Liver (tissue), 9 donors: Measurements from ENCODE around the gene PLSCR3. TPM values are rescaled to one million over a fixed set of nuclear protein-coding genes. Genes with fewer than 3 reads are reported as not detected.

Experiments
- DNase-seq: peaks from one replicate; pipeline ENCODE4 v3.0.0-alpha.2; 2017; ENCODE audit warnings: low spot score
- H3K27ac ChIP-seq, 2 donors: one replicate each; pipeline ENCODE4 v1.7.0; 2013; ENCODE audit warnings: inconsistent platforms in 2 of 2, low read length in 2 of 2, control low read depth in 1 of 2, low read depth in 1 of 2, mild to moderate bottlenecking in 1 of 2
- H3K27me3 ChIP-seq, 4 donors: one replicate each; pipeline versions ENCODE4 v1.6.1 to v1.7.0; 2013; ENCODE audit warnings: low read length in 3 of 4, inconsistent platforms in 1 of 4, mild to moderate bottlenecking in 1 of 4, moderate library complexity in 1 of 4; ENCODE audit not compliant: control insufficient read depth in 4 of 4, insufficient read depth in 4 of 4
- H3K36me3 ChIP-seq, 4 donors: one replicate each; pipeline versions ENCODE4 v1.6.1 to v1.7.0; 2013; ENCODE audit warnings: low read length in 3 of 4, mild to moderate bottlenecking in 3 of 4, low read depth in 1 of 4, moderate library complexity in 1 of 4; ENCODE audit not compliant: control insufficient read depth in 4 of 4, insufficient read depth in 3 of 4
- H3K4me1 ChIP-seq, 4 donors: one replicate each; pipeline versions ENCODE4 v1.6.1 to v1.7.0; 2013; ENCODE audit warnings: low read length in 3 of 4, mild to moderate bottlenecking in 3 of 4, moderate library complexity in 1 of 4; ENCODE audit not compliant: control insufficient read depth in 4 of 4, insufficient read depth in 4 of 4
- H3K4me3 ChIP-seq, 3 donors: one replicate each; pipeline versions ENCODE4 v1.6.1 to v1.7.0; 2013; ENCODE audit warnings: low read length in 3 of 3, control low read depth in 1 of 3, low read depth in 1 of 3, mild to moderate bottlenecking in 1 of 3
- H3K9ac ChIP-seq, 2 donors: one replicate each; pipeline ENCODE4 v1.7.0; 2013; ENCODE audit warnings: low read length in 2 of 2, mild to moderate bottlenecking in 2 of 2, moderate library complexity in 2 of 2, control low read depth in 1 of 2, low read depth in 1 of 2
- H3K9me3 ChIP-seq, 4 donors: one replicate each; pipeline versions ENCODE4 v1.6.1 to v1.7.0; 2013; ENCODE audit warnings: low read length in 3 of 4; ENCODE audit not compliant: control insufficient read depth in 4 of 4
- ATF3 ChIP-seq: IDR thresholded peaks from 2 replicates; pipeline ENCODE4 v1.6.1; 2016; ENCODE audit warnings: antibody characterized with exemption
- CTCF ChIP-seq: fragments of 150-350 bp; IDR thresholded peaks from 2 replicates; pipeline ENCODE4 v1.5.1; 2017; ENCODE audit warnings: improper control_type of control experiment, low read depth, low read length; ENCODE audit not compliant: missing input control
- EGR1 ChIP-seq, 2 donors: IDR thresholded peaks; 2 replicates each; pipeline ENCODE4 v1.6.1; 2016 to 2018; ENCODE audit warnings: antibody characterized with exemption in 2 of 2, low read depth in 2 of 2
- FOXA1 ChIP-seq: IDR thresholded peaks from 2 replicates; pipeline ENCODE4 v1.6.1; 2016; ENCODE audit warnings: antibody characterized with exemption
- FOXA2 ChIP-seq: IDR thresholded peaks from 2 replicates; pipeline ENCODE4 v1.6.1; 2016; ENCODE audit warnings: antibody characterized with exemption
- HNF4G ChIP-seq: IDR thresholded peaks from 2 replicates; pipeline ENCODE4 v1.6.1; 2016; ENCODE audit warnings: antibody characterized with exemption
- MAX ChIP-seq: IDR thresholded peaks from 2 replicates; pipeline ENCODE4 v1.6.1; 2016; ENCODE audit warnings: antibody characterized with exemption
- NR2F2 ChIP-seq: IDR thresholded peaks from 2 replicates; pipeline ENCODE4 v1.6.1; 2016; ENCODE audit warnings: antibody characterized with exemption
- RAD21 ChIP-seq, 2 donors: IDR thresholded peaks; 2 replicates each; pipeline ENCODE4 v1.6.1; 2016; ENCODE audit warnings: antibody characterized with exemption in 2 of 2, mild to moderate bottlenecking in 2 of 2
- REST ChIP-seq: IDR thresholded peaks from 2 replicates; pipeline ENCODE4 v1.6.1; 2016; ENCODE audit warnings: antibody characterized with exemption, mild to moderate bottlenecking
- RXRA ChIP-seq, 2 donors: IDR thresholded peaks; 2 replicates each; pipeline ENCODE4 v1.6.1; 2017 to 2018; ENCODE audit warnings: antibody characterized with exemption in 2 of 2, mild to moderate bottlenecking in 1 of 2
- SP1 ChIP-seq: IDR thresholded peaks from 2 replicates; pipeline ENCODE4 v1.6.1; 2018; ENCODE audit warnings: antibody characterized with exemption, mild to moderate bottlenecking
- TAF1 ChIP-seq: conservative IDR thresholded peaks from 2 replicates; pipeline ENCODE4 v1.6.1; 2016; ENCODE audit warnings: antibody characterized with exemption, mild to moderate bottlenecking
- YY1 ChIP-seq: IDR thresholded peaks from 2 replicates; pipeline ENCODE4 v1.6.1; 2016; ENCODE audit warnings: antibody characterized with exemption, mild to moderate bottlenecking
- ZBTB33 ChIP-seq: IDR thresholded peaks from 2 replicates; pipeline ENCODE4 v1.6.1; 2016; ENCODE audit warnings: antibody characterized with exemption
- WGBS: extraction: QIAGEN DNeasy Blood & Tissue Kit; methylation state at CpG from one replicate; pipeline ENCODE4 v1.1.7; 2013; 5-methylcytosine and 5-hydroxymethylcytosine counted together
- polyA plus RNA-seq, 2 donors: library from polyadenylated mRNA; stranded (reverse) in 1 of 2; unstranded in 1 of 2; fragments of 200-250 nt in 1 of 2; fragments of >200 nt in 1 of 2; fragmentation: Nextera tagmentation in 1 of 2; extraction: Ambion mirVana in 1 of 2; gene quantifications; one replicate each; pipeline versions ENCODE4 v1.2.1 to v1.2.3, GENCODE V29; 2013 to 2015
- total RNA-seq, 2 donors: library from RNA; depleted of rRNA; stranded (reverse); fragments of >200 nt; gene quantifications; one replicate each; pipeline ENCODE4 v1.2.3, GENCODE V29; 2014
- donor health status: healthy.
- donor health status: healthy.
- donor health status: healthy.
- donor health status: healthy.
- donor health status: healthy.

Gene PLSCR3
- total and polyA plus RNA-seq, 4 donors = 2.8 to 10.9 (median 4.1) TPM

- TF ChIP-seq TAF1 = no peak
- no peak for TF ChIP-seq REST
- TF ChIP-seq RAD21 (IDR thresholded peaks at IDR 0.05) = no peak
- no peak for TF ChIP-seq ATF3
- TF ChIP-seq SP1 = no peak
- TF ChIP-seq YY1 = no peak
- no peak for TF ChIP-seq RXRA (IDR thresholded peaks at IDR 0.05)
- no peak for TF ChIP-seq EGR1 (IDR thresholded peaks at IDR 0.05; ENCODE audit: low read depth in 2 of 2)
- no peak for TF ChIP-seq CTCF
- no peak for TF ChIP-seq NR2F2
- TF ChIP-seq HNF4G = no peak
- 3% methylated on average over 46 of the region's 46 CpGs for WGBS
- Histone ChIP-seq H3K36me3 (no peaks in the 10 kb centered on the region), H3K27ac (no peak overlapping the region), H3K27me3 (peaks cover 0 to 3% (median 0%) of the 10 kb centered on the region in 4 donors), H3K4me1 (peaks cover 28 to 56% (median 45%) of the 10 kb centered on the region in 4 donors), H3K4me3 (peak overlapping the region; percentile 26 to 30 (median 28)), H3K9ac (no peak overlapping the region), H3K9me3 (no peaks in the 10 kb centered on the region)
- DNase-seq = peak; percentile 38
These were observed 45.9 kb upstream of the PLSCR3 start for GRCh38 chr17:7440113-7440833.

- Histone ChIP-seq H3K36me3 (no peaks in the 10 kb centered on the region), H3K27ac (no peak within 1 kb of the TSS), H3K9me3 (no peaks in the 10 kb centered on the region), H3K4me3 (peak within 1 kb of the TSS; percentile 26 to 30 (median 28)), H3K27me3 (peaks cover 0 to 3% (median 0%) of the 10 kb centered on the region in 4 donors), H3K4me1 (peaks cover 23 to 54% (median 45%) of the 10 kb centered on the region in 4 donors), H3K9ac (no peak within 1 kb of the TSS)
- WGBS = 11% methylated on average over 50 of the region's 50 CpGs
- no peak for DNase-seq
- TF ChIP-seq CTCF (no peak), FOXA1 (no peak), MAX (no peak), ATF3 (no peak), FOXA2 (no peak), NR2F2 (no peak), RXRA (IDR thresholded peaks at IDR 0.05) (no peak), ZBTB33 (no peak)
These were observed 45.3 kb upstream of the PLSCR3 start, which contains the start of gene FGF11 for GRCh38 chr17:7439462-7440112. Gene FGF11, plus strand, starts transcription at chr17:7439512. Its CDS starts 109 bp downstream, at chr17:7439621.
